Hematopoietic multipotent progenitor cell treated with erythropoietin and hydrocortisone succinate and interleukin-3 and kit ligand, for 17 days (in vitro differentiated cells): ENCODE results near the gene EDC4.
"Not testable (repeated sequence)": the region's sequence is repeated elsewhere in the genome, so short reads cannot be mapped to it uniquely, and the experiment has no call there.

ENCODE experiments used
- DNase-seq: peaks from one replicate; pipeline ENCODE4 v3.0.0-alpha.2; 2015; ENCODE audit warnings: low spot score

Gene EDC4

GRCh38 chr16:67909056-67909742, 36.3 kb downstream of the EDC4 start:
- DNase-seq: no peak

DNA sequence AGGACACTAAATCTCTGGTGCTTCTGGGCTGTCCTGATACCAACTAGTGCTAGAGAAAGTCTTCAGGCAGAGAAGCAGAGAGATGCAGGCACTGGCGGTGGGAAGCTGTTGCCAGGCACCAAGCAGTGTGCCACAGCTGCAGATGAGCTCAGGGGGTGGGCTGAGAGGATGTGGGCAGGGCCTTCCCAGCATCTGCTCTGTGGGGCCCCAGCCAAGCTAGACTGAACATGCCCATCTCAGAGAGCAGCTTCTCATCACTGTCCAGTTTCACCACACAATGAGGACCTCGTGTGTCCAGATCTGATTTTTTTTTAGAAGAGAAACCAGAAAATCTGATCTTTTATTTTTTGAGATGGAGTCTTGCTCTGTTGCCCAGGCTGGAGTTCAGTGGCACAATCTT, 37.3 kb downstream of the EDC4 start:
- DNase-seq: no peak

- DNase-seq: no peak
Observed at GRCh38 chr16:67914758-67915495, 42.1 kb downstream of the EDC4 start.

DNA sequence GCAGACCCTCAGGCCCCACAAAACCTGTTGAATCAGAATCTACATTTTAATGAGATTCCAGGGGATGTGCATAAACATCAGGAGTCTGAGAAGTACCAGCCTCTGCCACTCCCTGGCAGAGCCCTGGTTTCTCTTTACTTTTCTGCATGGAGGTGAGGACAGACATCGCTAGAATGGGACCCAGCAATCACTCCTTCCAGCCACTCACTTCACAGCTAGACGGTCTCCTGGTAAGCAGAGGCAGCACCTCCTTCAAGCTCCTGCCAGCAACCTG, 42.6 kb downstream of the EDC4 start:
- not testable (repeated sequence) for DNase-seq

DNA sequence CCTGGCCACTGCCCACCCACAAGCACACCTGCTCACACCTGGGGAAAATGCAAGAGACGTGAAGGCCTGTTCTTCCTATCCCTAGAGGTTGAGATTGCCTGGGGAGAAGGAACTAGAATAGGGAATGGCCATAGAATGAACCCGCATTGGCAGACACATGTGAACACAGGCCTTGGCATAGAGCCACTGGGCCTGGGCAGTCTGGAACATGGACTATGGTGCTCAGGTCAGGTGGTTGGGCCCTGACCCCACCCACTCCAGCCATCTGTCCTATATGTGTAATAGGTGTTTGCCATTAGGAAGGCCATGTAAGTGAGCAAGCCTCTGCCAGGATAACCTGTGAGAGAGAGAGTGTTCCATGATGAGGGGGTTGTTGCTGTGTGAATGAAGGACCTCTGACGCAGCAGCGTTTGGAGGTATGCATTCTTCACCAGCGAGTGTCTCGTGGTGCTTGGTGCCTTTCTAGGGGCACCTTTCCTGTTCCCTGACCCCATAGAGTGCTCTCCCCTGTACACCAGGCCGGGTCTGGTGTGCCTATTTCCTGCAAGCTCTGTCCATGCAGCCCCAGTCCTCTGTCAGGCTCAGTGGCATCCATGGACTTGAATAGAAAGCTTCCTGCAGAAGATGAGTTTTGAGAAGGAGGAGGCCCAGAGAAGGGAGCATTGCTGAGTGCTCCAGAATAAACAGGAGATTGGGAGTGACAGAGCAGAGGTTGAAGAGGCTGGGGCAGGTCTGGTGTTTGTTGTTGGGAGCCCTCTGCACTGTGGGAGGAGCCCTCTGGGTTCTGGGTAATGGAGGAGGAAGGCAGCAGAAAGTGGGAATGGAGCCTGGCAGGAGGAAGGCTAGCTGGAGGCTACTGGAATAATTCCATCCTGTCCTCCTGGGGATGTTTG, 43.2 kb downstream of the EDC4 start:
- no peak for DNase-seq

DNA sequence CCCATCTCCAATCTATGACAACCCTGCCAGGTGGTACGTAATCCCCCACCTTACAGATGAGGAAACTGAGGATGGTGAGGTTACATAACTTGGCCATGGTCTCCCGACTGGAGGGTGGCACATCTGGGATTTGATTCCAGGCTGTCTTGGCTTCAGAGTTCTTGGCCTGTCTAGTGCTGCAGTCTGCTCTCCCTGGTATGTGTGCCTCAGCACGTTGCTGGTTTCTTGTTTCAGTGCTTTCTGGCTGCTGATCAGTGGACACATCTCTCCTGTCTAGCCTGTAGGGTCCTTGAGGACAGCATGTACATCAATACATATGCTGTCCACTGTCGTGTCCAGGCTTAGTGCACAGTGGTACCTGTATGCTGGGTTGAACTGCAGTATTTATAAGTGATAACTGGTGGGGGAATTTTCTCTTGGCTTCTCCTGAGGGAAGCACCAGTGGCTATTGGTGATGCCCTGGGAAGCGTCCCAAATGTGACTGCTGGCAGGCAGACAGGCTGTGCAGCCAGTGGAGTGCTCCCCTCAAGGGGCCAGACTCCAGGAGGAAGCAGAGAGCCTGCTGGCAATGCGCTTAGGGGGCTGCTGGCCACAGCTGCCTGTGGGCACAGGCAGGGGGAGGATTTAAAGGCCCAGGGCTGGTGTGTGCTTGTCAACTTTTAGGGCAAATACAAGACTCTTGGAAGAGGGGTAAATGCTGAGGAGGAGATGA, 44.4 kb downstream of the EDC4 start:
- DNase-seq: no peak

DNA sequence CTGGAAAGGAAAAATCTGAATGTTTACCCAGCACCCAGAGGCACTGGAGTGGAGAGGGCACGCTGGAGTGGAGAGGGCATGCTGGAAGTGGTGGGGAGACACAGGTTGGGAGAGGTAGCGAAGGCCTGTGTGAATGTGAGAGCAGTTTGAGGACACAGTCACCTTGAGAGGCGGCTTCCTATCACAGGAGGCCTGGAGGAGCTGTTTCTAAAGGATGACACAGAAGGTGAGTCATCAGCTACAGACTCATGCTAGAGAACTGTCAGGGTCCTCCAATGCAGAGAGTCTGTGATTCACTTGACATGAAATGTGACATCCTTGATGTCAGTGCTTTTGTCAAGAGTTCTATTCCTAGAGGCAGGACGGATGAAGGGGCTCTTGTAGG, 45.0 kb downstream of the EDC4 start:
- peak; percentile 28 for DNase-seq

- DNase-seq: no peak
Observed at GRCh38 chr16:67919622-67920221, 46.9 kb downstream of the EDC4 start.

DNA sequence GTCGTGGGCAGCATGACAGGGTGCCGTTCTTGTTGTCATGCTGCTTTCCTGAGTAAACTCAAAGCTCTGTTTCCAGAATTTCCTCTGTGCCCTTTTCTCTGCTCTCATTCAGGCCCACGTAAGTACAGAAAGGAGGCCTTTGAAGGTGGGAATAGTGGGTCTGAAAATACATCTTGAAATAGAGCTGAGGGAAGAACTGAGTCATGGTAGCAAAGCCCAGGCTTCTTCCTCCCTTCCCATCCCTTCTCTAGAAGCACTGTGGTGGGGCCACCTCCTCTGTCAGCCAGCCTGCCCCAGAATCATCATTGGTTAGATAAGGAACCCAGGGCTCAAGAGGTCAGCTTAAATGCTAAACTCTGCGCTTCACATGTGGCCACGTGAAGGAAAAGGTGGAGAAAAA, 49.4 kb downstream of the EDC4 start:
- no peak for DNase-seq

DNA sequence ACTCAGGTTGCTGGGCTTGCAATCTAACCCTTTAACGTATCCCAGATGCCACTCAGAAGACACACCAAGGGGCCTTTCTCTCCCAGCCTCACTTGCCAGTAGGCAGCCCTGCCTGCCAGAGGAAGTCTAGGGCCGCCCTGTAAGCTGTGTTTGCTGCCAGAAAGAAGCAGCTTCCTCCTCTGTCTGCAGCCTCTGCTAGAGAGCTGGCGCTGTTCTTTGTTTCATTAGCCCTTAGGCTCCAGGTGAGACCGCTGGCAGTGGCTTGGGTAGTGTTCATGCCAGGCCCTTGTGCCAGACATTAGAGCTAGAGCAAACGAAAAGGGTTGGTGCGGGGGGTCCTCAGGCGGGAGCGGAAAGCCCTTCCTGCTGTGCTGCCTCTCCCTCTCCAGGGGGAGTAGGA, 49.9 kb downstream of the EDC4 start:
- no peak for DNase-seq

DNA sequence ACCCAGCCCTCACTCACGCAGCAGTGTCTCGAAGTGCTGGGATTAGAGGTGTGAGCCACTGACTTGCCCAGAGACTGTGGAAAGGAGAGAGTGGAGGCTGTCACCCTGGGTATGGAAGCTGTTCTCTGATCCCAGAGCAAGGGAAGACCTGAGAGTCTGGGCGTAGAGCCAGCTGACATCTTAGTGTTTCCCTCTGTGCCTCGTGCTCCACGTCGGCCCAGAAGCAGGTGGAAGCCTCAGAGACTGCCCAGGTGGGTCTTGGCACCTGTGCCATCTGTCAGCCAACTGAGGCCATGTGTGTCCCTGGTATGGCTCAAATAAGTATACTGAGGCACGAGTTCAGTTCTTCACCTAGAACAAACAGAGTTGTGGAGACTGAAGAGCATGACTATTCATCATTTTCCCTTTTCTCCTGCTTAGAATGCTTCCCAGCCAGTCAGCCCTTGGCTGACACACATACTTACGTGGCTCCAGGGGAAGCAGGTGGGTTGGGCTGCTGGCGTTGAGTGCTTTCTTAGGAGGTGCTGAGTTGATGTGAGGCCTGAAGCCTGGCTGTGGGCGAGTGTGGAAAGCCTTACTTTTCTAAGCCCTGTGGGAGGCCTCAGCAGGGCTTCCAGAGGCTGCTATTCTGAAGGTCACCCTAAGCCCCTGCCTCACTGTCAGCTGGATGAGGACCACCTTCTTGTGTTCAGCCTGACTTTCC, 50.7 kb downstream of the EDC4 start:
- DNase-seq: no peak

GRCh38 chr16:67924140-67924906, 51.5 kb downstream of the EDC4 start:
- no peak for DNase-seq

GRCh38 chr16:67926181-67926750, 53.4 kb downstream of the EDC4 start:
- no peak for DNase-seq

- no peak for DNase-seq
Observed at GRCh38 chr16:67927131-67927941, 54.5 kb downstream of the EDC4 start.

DNA sequence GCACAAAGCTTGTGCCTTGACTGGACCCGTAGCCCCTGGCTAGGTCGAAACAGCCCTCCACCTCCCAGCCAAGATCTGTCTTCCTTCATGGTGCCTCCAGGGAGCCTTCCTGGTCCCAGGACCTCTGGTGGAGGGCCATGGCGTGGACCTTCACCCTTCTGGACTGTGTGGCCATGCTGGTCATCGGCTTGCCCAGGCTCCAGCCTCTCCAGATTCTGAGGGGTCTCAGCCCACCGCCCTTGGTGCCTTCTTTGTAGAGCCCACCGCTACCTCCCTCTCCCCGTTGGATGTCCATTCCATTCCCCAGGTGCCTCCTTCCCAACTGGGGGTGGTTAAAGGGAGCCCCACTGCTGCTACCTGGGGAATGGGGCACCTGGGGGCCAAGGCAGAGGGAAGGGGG, 55.3 kb downstream of the EDC4 start:
- DNase-seq: no peak

DNA sequence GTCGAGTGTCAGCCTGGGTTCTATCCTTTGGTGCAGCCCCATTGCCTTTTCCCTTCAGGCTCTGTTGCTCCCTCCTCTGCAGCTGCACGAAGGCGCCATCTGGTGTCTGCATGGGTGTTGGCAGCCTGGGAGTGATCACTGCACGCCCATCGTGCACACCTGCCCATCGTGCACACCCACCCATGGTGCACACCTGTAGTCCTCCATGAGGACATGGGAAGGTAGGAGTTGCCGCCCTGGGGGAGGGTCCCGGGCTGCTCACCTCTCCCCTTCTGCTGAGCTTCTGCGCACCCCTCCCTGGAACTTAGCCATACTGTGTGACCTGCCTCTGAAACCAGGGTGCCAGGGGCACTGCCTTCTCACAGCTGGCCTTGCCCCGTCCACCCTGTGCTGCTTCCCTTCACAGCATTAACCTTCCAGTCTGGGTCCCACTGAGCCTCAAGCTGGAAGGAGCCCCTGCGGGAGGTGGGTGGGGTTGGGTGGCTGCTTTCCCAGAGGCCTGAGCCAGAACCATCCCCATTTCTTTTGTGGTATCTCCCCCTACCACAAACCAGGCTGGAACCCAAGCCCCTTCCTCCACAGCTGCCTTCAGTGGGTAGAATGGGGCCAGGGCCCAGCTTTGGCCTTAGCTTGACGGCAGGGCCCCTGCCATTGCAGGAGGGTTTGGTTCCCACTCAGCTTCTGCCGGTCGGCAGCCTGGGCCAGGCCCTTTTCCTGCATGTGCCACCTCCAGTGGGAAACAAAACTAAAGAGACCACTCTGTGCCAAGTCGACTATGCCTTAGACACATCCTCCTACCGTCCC, 55.9 kb downstream of the EDC4 start:
- peak; percentile 82 for DNase-seq

DNA sequence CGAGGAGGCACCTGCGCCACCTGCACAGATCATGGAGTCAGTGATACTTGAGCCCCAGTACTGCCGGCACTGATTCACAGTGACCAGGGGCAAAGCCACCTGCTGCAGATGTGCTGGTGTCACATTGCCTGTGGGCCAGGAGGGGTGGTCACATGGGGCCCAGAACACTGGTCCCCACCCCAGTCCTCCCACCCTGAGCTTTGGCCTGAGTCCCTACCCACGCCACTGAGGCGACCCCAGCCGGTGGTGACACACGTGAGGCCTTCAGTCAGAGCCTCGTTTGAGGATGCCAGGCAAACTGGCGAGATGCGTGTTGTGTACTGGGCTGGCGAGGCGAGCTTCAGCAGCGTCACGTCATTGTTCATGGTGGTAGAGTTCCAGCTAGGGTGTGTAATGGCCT, 57.3 kb downstream of the EDC4 start:
- no peak for DNase-seq

DNA sequence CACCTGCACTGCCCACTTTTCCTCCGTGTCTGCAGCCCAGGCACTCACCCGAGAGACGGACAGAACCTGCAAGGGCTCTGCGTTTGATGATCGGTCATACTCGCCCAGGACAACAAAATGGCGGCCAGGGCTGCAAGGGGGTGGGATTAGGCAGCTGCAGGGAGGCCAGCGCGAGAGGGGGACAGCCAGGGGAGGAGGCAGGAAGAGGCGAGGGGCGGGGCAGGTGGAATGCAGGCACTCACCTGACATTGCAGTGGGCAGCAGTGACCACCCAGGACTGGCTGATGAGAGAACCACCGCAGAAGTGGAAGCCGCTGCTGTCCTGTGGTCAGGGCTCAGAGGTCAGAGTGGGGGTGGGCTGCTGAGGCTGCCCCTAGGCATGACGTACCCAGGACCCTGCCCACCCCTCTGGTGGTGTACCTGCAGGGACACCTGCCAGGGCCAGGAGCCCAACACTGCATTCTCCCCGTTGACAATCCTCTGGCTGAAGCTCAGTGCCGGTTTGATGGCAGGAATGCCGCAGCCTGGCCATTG, 57.9 kb downstream of the EDC4 start:
- no peak for DNase-seq
